Stomach smooth muscle (tissue), 2 donors: ENCODE data around the gene SF3A2.

Experiments
- H3K27ac ChIP-seq: one replicate; pipeline ENCODE4 v1.7.0; 2013; ENCODE audit warnings: mild to moderate bottlenecking, low read length, inconsistent platforms
- H3K27me3 ChIP-seq, 2 donors: one replicate each; pipeline ENCODE4 v1.7.0; 2013; ENCODE audit warnings: low read length in 2 of 2; ENCODE audit not compliant: insufficient read depth in 2 of 2, control insufficient read depth in 1 of 2
- H3K36me3 ChIP-seq, 2 donors: one replicate each; pipeline ENCODE4 v1.7.0; 2013; ENCODE audit warnings: low read length in 2 of 2; ENCODE audit not compliant: control insufficient read depth in 2 of 2, insufficient read depth in 2 of 2
- H3K4me1 ChIP-seq: one replicate; pipeline ENCODE4 v1.7.0; 2013; ENCODE audit warnings: low read length; ENCODE audit not compliant: control insufficient read depth, insufficient read depth
- H3K4me3 ChIP-seq, 2 donors: one replicate each; pipeline ENCODE4 v1.7.0; 2013; ENCODE audit warnings: low read length in 2 of 2
- H3K9ac ChIP-seq, 2 donors: one replicate each; pipeline ENCODE4 v1.7.0; 2013; ENCODE audit warnings: low read length in 2 of 2, mild to moderate bottlenecking in 1 of 2
- H3K9me3 ChIP-seq, 2 donors: one replicate each; pipeline ENCODE4 v1.7.0; 2013; ENCODE audit warnings: low read length in 2 of 2; ENCODE audit not compliant: control insufficient read depth in 2 of 2
- donor health status: healthy.
- donor health status: Pancreatic carcinoma.

The SF3A2 gene

GRCh38 chr19:2255112-2255845, 18.7 kb downstream of the SF3A2 start:
- H3K9ac ChIP-seq: no peak overlapping the region
- peaks cover 33% of the 10 kb centered on the region for H3K4me1 ChIP-seq
- H3K27ac ChIP-seq: no peak overlapping the region
- H3K4me3 ChIP-seq: no peak overlapping the region
- H3K27me3 ChIP-seq: peaks cover 26 to 36% of the 10 kb centered on the region in 2 donors
- H3K9me3 ChIP-seq: no peaks in the 10 kb centered on the region
- H3K36me3 ChIP-seq: no peaks in the 10 kb centered on the region

GRCh38 chr19:2255982-2256685, 19.5 kb downstream of the SF3A2 start, which contains the start of gene JSRP1:
JSRP1 (minus strand) TSS chr19:2256417; CDS start chr19:2255314, 1,103 bp downstream.
- Histone ChIP-seq H3K27me3 (peaks cover 25 to 27% of the 10 kb centered on the region in 2 donors), H3K36me3 (no peaks in the 10 kb centered on the region), H3K4me1 (peaks cover 28% of the 10 kb centered on the region), H3K27ac (no peak within 1 kb of the TSS), H3K9me3 (no peaks in the 10 kb centered on the region), H3K9ac (no peak within 1 kb of the TSS), H3K4me3 (no peak within 1 kb of the TSS)

- no peak overlapping the region for H3K4me3 ChIP-seq
- H3K9me3 ChIP-seq: no peaks in the 10 kb centered on the region
- no peaks in the 10 kb centered on the region for H3K36me3 ChIP-seq
- no peak overlapping the region for H3K27ac ChIP-seq
- peaks cover 0 to under 1% of the 10 kb centered on the region in 2 donors for H3K27me3 ChIP-seq
- no peak overlapping the region for H3K9ac ChIP-seq
- H3K4me1 ChIP-seq: no peaks in the 10 kb centered on the region
These were observed 22.7 kb downstream of the SF3A2 start for GRCh38 chr19:2259336-2259735.

GRCh38 chr19:2260341-2260805, 23.7 kb downstream of the SF3A2 start:
- H3K9me3 ChIP-seq: no peaks in the 10 kb centered on the region
- no peak overlapping the region for H3K9ac ChIP-seq
- no peaks in the 10 kb centered on the region for H3K4me1 ChIP-seq
- H3K27ac ChIP-seq: no peak overlapping the region
- H3K27me3 ChIP-seq: no peaks in the 10 kb centered on the region
- no peaks in the 10 kb centered on the region for H3K36me3 ChIP-seq
- H3K4me3 ChIP-seq: no peak overlapping the region

GRCh38 chr19:2261438-2262172, 25.0 kb downstream of the SF3A2 start:
- no peak overlapping the region for H3K9ac ChIP-seq

DNA sequence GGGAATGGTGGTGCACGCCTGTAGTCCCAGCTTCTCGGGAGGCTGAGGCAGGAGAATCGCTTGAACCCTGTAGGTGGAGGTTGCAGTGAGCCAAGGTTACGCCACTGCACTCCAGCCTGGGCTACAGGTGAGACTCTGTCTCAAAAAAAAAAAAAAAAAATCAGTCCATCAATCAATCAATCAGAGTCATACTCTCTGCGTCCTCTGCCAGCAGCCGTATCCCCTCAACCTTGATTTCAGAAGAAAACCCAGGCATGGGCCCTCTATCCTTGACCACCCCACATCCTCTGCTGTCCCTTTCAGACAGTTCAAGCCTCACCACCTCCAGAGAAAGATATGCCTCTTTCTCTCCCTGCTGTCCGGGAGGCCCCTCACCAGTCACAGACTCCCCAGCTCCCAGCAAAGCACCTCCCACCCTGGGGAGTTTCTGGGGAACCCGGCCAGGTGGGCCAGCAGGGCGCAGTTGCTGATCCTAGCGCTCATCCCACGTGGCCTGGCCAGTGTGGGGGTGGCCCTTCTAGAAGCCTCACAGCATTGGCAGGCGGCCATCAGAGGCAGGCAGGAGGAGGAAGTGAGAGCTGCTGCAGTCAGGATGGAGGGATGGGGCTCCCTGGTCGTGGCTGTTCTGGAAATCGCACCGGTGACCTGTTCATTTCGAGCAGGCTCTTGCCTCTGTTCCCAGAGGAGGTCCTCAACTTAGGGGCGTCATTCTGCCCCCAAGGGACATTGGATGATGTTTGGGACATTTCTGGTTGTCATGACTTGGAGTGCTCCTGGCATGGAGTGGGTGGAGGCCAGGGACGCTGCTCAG, 29.8 kb downstream of the SF3A2 start:
- Histone ChIP-seq H3K4me1 (peaks cover 11% of the 10 kb centered on the region), H3K36me3 (no peaks in the 10 kb centered on the region), H3K27me3 (no peaks in the 10 kb centered on the region), H3K27ac (no peak overlapping the region), H3K9me3 (no peaks in the 10 kb centered on the region), H3K9ac (no peak overlapping the region), H3K4me3 (no peak overlapping the region)

More at GRCh38 chr19:2261438-2262172, 25.0 kb downstream of the SF3A2 start:
- Histone ChIP-seq H3K36me3 (no peaks in the 10 kb centered on the region), H3K4me1 (peaks cover 3% of the 10 kb centered on the region), H3K9me3 (no peaks in the 10 kb centered on the region), H3K27me3 (no peaks in the 10 kb centered on the region), H3K27ac (no peak overlapping the region), H3K4me3 (no peak overlapping the region)

DNA sequence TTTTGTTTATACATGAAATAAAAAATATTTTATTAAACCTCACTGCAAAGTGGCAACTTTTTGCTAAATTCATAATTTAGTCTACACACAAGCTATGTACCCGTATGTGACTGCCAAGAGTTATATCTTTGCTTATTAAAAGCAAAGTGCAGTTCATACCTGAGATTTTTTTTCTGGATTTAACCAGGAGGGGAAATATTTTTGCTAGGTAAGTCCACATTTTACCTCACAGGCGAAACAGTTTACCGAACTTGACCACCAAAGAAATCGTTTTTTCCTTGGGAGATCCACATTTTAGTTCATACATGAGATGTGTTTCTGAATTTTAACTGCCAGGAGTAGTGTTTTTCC, 31.8 kb downstream of the SF3A2 start:
- Histone ChIP-seq H3K27me3 (no peaks in the 10 kb centered on the region), H3K4me3 (peak overlapping the region; percentile 65 to 78), H3K9me3 (no peaks in the 10 kb centered on the region), H3K36me3 (peaks cover 5 to 9% of the 10 kb centered on the region in 2 donors), H3K9ac (peak overlapping the region in 1 of 2 donors; percentile 71), H3K27ac (no peak overlapping the region), H3K4me1 (peaks cover 26% of the 10 kb centered on the region)

GRCh38 chr19:2268861-2269243, 32.2 kb downstream of the SF3A2 start:
- H3K9me3 ChIP-seq: no peaks in the 10 kb centered on the region
- H3K27ac ChIP-seq: peak overlapping the region; percentile 94
- peaks cover 5 to 9% of the 10 kb centered on the region in 2 donors for H3K36me3 ChIP-seq
- peaks cover 30% of the 10 kb centered on the region for H3K4me1 ChIP-seq
- H3K4me3 ChIP-seq: peak overlapping the region; percentile 65 to 78
- H3K9ac ChIP-seq: peak overlapping the region in 1 of 2 donors; percentile 71
- H3K27me3 ChIP-seq: no peaks in the 10 kb centered on the region

GRCh38 chr19:2269244-2270156, 32.9 kb downstream of the SF3A2 start:
- H3K4me1 ChIP-seq: peaks cover 37% of the 10 kb centered on the region
- H3K27ac ChIP-seq: peak overlapping the region; percentile 94
- peaks cover 9 to 11% of the 10 kb centered on the region in 2 donors for H3K36me3 ChIP-seq
- peak overlapping the region; percentile 87 to 92 for H3K9ac ChIP-seq
- H3K4me3 ChIP-seq: peak overlapping the region; percentile 87 to 93
- H3K27me3 ChIP-seq: no peaks in the 10 kb centered on the region
- H3K9me3 ChIP-seq: no peaks in the 10 kb centered on the region
